H9 (cell line): ENCODE results near the gene GLYATL2. TPM values are rescaled to one million over a fixed set of nuclear protein-coding genes. Genes with fewer than 3 reads are reported as not detected.

Source experiments
- DNase-seq: peaks from one replicate; pipeline ENCODE4 v3.0.0-alpha.2; 2017
- H2AFZ ChIP-seq: one replicate; pipeline ENCODE4 v1.6.1; 2013; ENCODE audit warnings: mild to moderate bottlenecking, low read length, control low read depth, moderate library complexity
- H2AK5ac ChIP-seq: 2 replicates; pipeline ENCODE4 v1.6.1; 2013; ENCODE audit warnings: low read length, control low read depth, mixed read lengths; ENCODE audit not compliant: insufficient read length
- H2BK120ac ChIP-seq: one replicate; pipeline ENCODE4 v1.6.1; 2013; ENCODE audit warnings: low read depth, mild to moderate bottlenecking, low read length, control low read depth, inconsistent platforms; ENCODE audit not compliant: poor library complexity, severe bottlenecking
- H2BK12ac ChIP-seq: 2 replicates; pipeline ENCODE4 v1.6.1; 2013; ENCODE audit warnings: low read length, control low read depth, mixed read lengths, low read depth; ENCODE audit not compliant: insufficient read length
- H2BK15ac ChIP-seq: 2 replicates; pipeline ENCODE4 v1.6.1; 2013; ENCODE audit warnings: low read depth, low read length, control low read depth
- H2BK20ac ChIP-seq: one replicate; pipeline ENCODE4 v1.6.1; 2013; ENCODE audit warnings: low read depth, mild to moderate bottlenecking, low read length, control low read depth, inconsistent platforms; ENCODE audit not compliant: poor library complexity, severe bottlenecking
- H2BK5ac ChIP-seq: 2 replicates; pipeline ENCODE4 v1.6.1; 2013; ENCODE audit warnings: low read length, control low read depth, mixed read lengths; ENCODE audit not compliant: insufficient read length
- H3K14ac ChIP-seq: 2 replicates; pipeline ENCODE4 v1.6.1; 2013; ENCODE audit warnings: low read length, control low read depth; ENCODE audit not compliant: insufficient read depth
- H3K18ac ChIP-seq: 2 replicates; pipeline ENCODE4 v1.6.1; 2013; ENCODE audit warnings: low read depth, mild to moderate bottlenecking, mixed read lengths, low read length, control low read depth; ENCODE audit not compliant: insufficient read length
- H3K23ac ChIP-seq: 2 replicates; pipeline ENCODE4 v1.6.1; 2013; ENCODE audit warnings: low read length, control low read depth, mixed read lengths, low read depth; ENCODE audit not compliant: insufficient read length
- H3K23me2 ChIP-seq: 2 replicates; pipeline ENCODE4 v1.6.1; 2013; ENCODE audit warnings: low read depth, mild to moderate bottlenecking, mixed read lengths, low read length, control low read depth; ENCODE audit not compliant: insufficient read length, poor library complexity, severe bottlenecking
- H3K27ac ChIP-seq: 2 replicates; pipeline ENCODE4 v1.5.1; 2013; ENCODE audit warnings: low read length, control low read depth, mixed read lengths, low read depth; ENCODE audit not compliant: insufficient read length
- H3K27me3 ChIP-seq: 2 replicates; pipeline ENCODE4 v1.6.1; 2013; ENCODE audit warnings: low read length, control low read depth, inconsistent platforms; ENCODE audit not compliant: insufficient read depth
- H3K4ac ChIP-seq: 2 replicates; pipeline ENCODE4 v1.6.1; 2013; ENCODE audit warnings: low read depth, mild to moderate bottlenecking, control low read depth, inconsistent platforms, low read length, moderate library complexity
- H3K4me1 ChIP-seq: 2 replicates; pipeline ENCODE4 v1.6.1; 2013; ENCODE audit warnings: low read length, control low read depth, inconsistent platforms; ENCODE audit not compliant: insufficient read depth
- H3K4me2 ChIP-seq: 2 replicates; pipeline ENCODE4 v1.6.1; 2013; ENCODE audit warnings: low read length, control low read depth, mixed read lengths; ENCODE audit not compliant: insufficient read length, insufficient read depth
- H3K56ac ChIP-seq: 2 replicates; pipeline ENCODE4 v1.6.1; 2013; ENCODE audit warnings: low read depth, mild to moderate bottlenecking, mixed read lengths, low read length, control low read depth; ENCODE audit not compliant: insufficient read length
- H3K79me1 ChIP-seq: 2 replicates; pipeline ENCODE4 v1.6.1; 2013; ENCODE audit warnings: low read depth, mild to moderate bottlenecking, moderate library complexity, low read length, control low read depth, inconsistent platforms; ENCODE audit not compliant: insufficient read depth, poor library complexity, severe bottlenecking
- H3K79me2 ChIP-seq: 2 replicates; pipeline ENCODE4 v1.6.1; 2013; ENCODE audit warnings: low read length, control low read depth, inconsistent platforms; ENCODE audit not compliant: insufficient read depth
- H3K9ac ChIP-seq: 2 replicates; pipeline ENCODE4 v1.6.1; 2013; ENCODE audit warnings: low read length, control low read depth, mixed read lengths; ENCODE audit not compliant: insufficient read length; ENCODE audit errors: extremely low read depth
- H3K9me3 ChIP-seq: one replicate; pipeline ENCODE4 v1.6.1; 2013; ENCODE audit warnings: low read depth, low read length, inconsistent platforms; ENCODE audit not compliant: control insufficient read depth
- H3T11ph ChIP-seq: one replicate; pipeline ENCODE4 v1.6.1; 2013; ENCODE audit warnings: mild to moderate bottlenecking, low read length, control low read depth, inconsistent platforms
- H4K20me1 ChIP-seq: one replicate; pipeline ENCODE4 v1.6.1; 2013; ENCODE audit not compliant: control insufficient read depth, insufficient read length, insufficient read depth
- H4K5ac ChIP-seq: 2 replicates; pipeline ENCODE4 v1.6.1; 2013; ENCODE audit warnings: low read depth, mild to moderate bottlenecking, mixed read lengths, low read length, control low read depth; ENCODE audit not compliant: insufficient read length
- H4K8ac ChIP-seq: replicated peaks from 2 replicates; pipeline ENCODE4 v1.6.1; 2013; ENCODE audit warnings: low read length, control low read depth, mixed read lengths, low read depth; ENCODE audit not compliant: insufficient read length
- H4K91ac ChIP-seq: 2 replicates; pipeline ENCODE4 v1.6.1; 2013; ENCODE audit warnings: low read depth, mild to moderate bottlenecking, moderate library complexity, mixed read lengths, low read length, control low read depth; ENCODE audit not compliant: insufficient read length
- H3K27ac Mint-ChIP-seq, 3 experiments: 2 replicates in 2 of 3; 3 replicates in 1 of 3; pipeline ENCODE4 v1.8.0; 2020 to 2021; ENCODE audit warnings: mixed read lengths in 3 of 3, mild to moderate bottlenecking in 1 of 3, moderate library complexity in 1 of 3
- H3K27me3 Mint-ChIP-seq: 2 replicates; pipeline ENCODE4 v1.8.0; 2021; ENCODE audit warnings: low read depth, mild to moderate bottlenecking, moderate library complexity, mixed read lengths
- H3K36me3 Mint-ChIP-seq, 3 experiments: 2 replicates in 2 of 3; 3 replicates in 1 of 3; pipeline ENCODE4 v1.8.0; 2020 to 2021; ENCODE audit warnings: low read depth in 3 of 3, mixed read lengths in 3 of 3; ENCODE audit not compliant: insufficient read depth in 1 of 3
- H3K4me1 Mint-ChIP-seq, 2 experiments: 2 replicates each; pipeline ENCODE4 v1.8.0; 2020; ENCODE audit warnings: mixed read lengths in 2 of 2
- H3K4me3 Mint-ChIP-seq, 2 experiments: 2 replicates in 1 of 2; 3 replicates in 1 of 2; pipeline ENCODE4 v1.8.0; 2020 to 2021; ENCODE audit warnings: mild to moderate bottlenecking in 2 of 2, mixed read lengths in 2 of 2, moderate library complexity in 1 of 2
- H3K9me3 Mint-ChIP-seq, 2 experiments: 2 replicates in 1 of 2; 3 replicates in 1 of 2; pipeline ENCODE4 v1.8.0; 2020; ENCODE audit warnings: mild to moderate bottlenecking in 2 of 2, mixed read lengths in 2 of 2, moderate library complexity in 1 of 2
- CTCF ChIP-seq: fragments of 200-600 bp; sonication (generic); conservative IDR thresholded peaks from 3 replicates; pipeline ENCODE4 v1.8.0; 2021; ENCODE audit warnings: antibody characterized with exemption, mild to moderate bottlenecking
- total RNA-seq: library from RNA; stranded (reverse); gene quantifications from 2 replicates; pipeline ENCODE4 v1.2.1, GENCODE V29; 2021

Gene GLYATL2
- total RNA-seq, 1 experiment from 2014 or later: not detected

- Histone ChIP-seq H3K23ac (no peak overlapping the region), H2BK5ac (no peak overlapping the region), H3K9ac (no peak overlapping the region), H2BK20ac (no peak overlapping the region), H3K14ac (no peak overlapping the region), H2BK12ac (no peak overlapping the region), H3K79me2 (no peaks in the 10 kb centered on the region), H3K27ac (no peak overlapping the region), H3K27me3 (no peaks in the 10 kb centered on the region), H3K23me2 (no peaks in the 10 kb centered on the region), H2BK120ac (no peak overlapping the region), H2AFZ (no peak overlapping the region), H4K8ac (no peak overlapping the region), H2AK5ac (no peak overlapping the region), H3K79me1 (no peaks in the 10 kb centered on the region), H4K20me1 (no peaks in the 10 kb centered on the region), H3K4ac (no peak overlapping the region), H3K56ac (no peak overlapping the region), H4K5ac (no peak overlapping the region), H3K9me3 (peaks cover 10% of the 10 kb centered on the region), H3K18ac (no peak overlapping the region), H3K4me1 (no peaks in the 10 kb centered on the region), H2BK15ac (no peak overlapping the region), H3K4me2 (no peak overlapping the region), H4K91ac (no peak overlapping the region), H3T11ph (no peak overlapping the region)
- Mint-ChIP-seq H3K27ac (no peak overlapping the region), H3K4me1 (no peaks in the 10 kb centered on the region), H3K36me3 (peaks cover 0 to 9% (median 2%) of the 10 kb centered on the region in 3 experiments; a peak in 5 of 7 replicates), H3K27me3 (peaks cover 5% of the 10 kb centered on the region), H3K4me3 (no peak overlapping the region), H3K9me3 (peaks cover 69 to 84% of the 10 kb centered on the region in 2 experiments)
- DNase-seq: no peak
- no peak for TF ChIP-seq CTCF
Observed at GRCh38 chr11:58787903-58788302, 56.6 kb downstream of the GLYATL2 start.
